ENCODE measurements around the gene ITGA2B. TPM values are rescaled to one million over a fixed set of nuclear protein-coding genes. Genes with fewer than 3 reads are reported as not detected.

ITGA2B gene
- total and polyA plus RNA-seq, 10 of the 15 experiments (the other 5 are each of a cell fraction or from before 2014, with no cell fraction given) = 0.04 to 0.51 (median 0.21) TPM; not detected in 1

DNA sequence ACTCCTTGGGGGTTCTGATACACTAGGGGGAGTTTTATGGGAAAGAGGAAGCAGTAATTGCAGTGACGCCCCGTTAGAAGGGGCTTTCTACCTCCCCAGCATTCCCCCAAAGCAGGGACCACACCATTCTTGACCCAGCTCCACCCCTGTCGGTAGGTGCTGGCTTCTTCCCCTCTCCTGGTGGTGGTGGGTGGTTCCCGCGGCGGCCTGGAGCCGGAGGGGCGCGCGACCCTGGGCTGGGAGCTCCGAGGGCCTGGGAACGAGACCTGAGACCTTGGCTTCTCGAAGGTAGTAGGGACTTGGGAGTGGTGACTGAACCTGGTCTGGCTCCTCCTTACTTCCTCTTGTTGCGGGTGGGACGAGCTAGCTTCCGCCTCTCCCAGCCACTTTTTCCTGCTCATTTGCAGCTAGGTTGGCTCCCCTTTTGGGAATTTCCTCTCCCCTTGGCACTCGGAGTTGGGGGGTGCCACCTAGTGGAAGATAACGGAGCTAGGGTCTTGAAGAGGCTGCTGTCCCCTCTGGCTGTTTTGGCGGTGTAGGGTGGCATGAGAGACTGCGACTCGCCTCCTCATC, 43.9 kb downstream of the ITGA2B start (continued):
- TF ChIP-seq RAD51 (IDR thresholded peaks at IDR 0.05) = no peak
- no peak for TF ChIP-seq ZNF622 (IDR thresholded peaks at IDR 0.05)
- TF ChIP-seq, protein P1, sequence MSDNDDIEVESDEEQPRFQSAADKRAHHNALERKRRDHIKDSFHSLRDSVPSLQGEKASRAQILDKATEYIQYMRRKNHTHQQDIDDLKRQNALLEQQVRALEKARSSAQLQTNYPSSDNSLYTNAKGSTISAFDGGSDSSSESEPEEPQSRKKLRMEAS (IDR thresholded peaks at IDR 0.05; ENCODE audit: low read depth, low read length) = no peak
- TF ChIP-seq ZZZ3 (IDR thresholded peaks at IDR 0.05; ENCODE audit: control insufficient read depth, insufficient read length, low read depth) = no peak
- TF ChIP-seq PAX5 (IDR thresholded peaks at IDR 0.05; ENCODE audit: borderline replicate concordance, low read depth, low read length) = no peak
- no peak for TF ChIP-seq CHD4 (IDR thresholded peaks at IDR 0.05)
- TF ChIP-seq ZSCAN29 (IDR thresholded peaks at IDR 0.05) = no peak
- TF ChIP-seq NFIC (IDR thresholded peaks at IDR 0.05; ENCODE audit: low read depth, low read length) = no peak
- TF ChIP-seq MYC (IDR thresholded peaks at IDR 0.05; ENCODE audit: insufficient read depth, insufficient read length, insufficient replicate concordance, low read length, severe bottlenecking) = no peak
- TF ChIP-seq EGR1 (IDR thresholded peaks at IDR 0.05; ENCODE audit: borderline replicate concordance in 1 of 2, low read depth in 2 of 2, low read length in 2 of 2) = no peak
- 0 out of 2 replicates have a peak, but pooled peaks have one; percentile 24 for TF ChIP-seq ZNF207 (IDR thresholded peaks at IDR 0.05; ENCODE audit: borderline replicate concordance)
- TF ChIP-seq KAT2A (conservative IDR thresholded peaks at IDR 0.05; ENCODE audit: control insufficient read depth, low read depth, low read length) = no peak
- TF ChIP-seq MTA2 (IDR thresholded peaks at IDR 0.05; ENCODE audit: low read depth) = no peak
- TF ChIP-seq, protein P2, sequence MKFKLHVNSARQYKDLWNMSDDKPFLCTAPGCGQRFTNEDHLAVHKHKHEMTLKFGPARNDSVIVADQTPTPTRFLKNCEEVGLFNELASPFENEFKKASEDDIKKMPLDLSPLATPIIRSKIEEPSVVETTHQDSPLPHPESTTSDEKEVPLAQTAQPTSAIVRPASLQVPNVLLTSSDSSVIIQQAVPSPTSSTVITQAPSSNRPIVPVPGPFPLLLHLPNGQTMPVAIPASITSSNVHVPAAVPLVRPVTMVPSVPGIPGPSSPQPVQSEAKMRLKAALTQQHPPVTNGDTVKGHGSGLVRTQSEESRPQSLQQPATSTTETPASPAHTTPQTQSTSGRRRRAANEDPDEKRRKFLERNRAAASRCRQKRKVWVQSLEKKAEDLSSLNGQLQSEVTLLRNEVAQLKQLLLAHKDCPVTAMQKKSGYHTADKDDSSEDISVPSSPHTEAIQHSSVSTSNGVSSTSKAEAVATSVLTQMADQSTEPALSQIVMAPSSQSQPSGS (IDR thresholded peaks at IDR 0.05; ENCODE audit: low read length) = no peak
- TF ChIP-seq, protein P3, sequence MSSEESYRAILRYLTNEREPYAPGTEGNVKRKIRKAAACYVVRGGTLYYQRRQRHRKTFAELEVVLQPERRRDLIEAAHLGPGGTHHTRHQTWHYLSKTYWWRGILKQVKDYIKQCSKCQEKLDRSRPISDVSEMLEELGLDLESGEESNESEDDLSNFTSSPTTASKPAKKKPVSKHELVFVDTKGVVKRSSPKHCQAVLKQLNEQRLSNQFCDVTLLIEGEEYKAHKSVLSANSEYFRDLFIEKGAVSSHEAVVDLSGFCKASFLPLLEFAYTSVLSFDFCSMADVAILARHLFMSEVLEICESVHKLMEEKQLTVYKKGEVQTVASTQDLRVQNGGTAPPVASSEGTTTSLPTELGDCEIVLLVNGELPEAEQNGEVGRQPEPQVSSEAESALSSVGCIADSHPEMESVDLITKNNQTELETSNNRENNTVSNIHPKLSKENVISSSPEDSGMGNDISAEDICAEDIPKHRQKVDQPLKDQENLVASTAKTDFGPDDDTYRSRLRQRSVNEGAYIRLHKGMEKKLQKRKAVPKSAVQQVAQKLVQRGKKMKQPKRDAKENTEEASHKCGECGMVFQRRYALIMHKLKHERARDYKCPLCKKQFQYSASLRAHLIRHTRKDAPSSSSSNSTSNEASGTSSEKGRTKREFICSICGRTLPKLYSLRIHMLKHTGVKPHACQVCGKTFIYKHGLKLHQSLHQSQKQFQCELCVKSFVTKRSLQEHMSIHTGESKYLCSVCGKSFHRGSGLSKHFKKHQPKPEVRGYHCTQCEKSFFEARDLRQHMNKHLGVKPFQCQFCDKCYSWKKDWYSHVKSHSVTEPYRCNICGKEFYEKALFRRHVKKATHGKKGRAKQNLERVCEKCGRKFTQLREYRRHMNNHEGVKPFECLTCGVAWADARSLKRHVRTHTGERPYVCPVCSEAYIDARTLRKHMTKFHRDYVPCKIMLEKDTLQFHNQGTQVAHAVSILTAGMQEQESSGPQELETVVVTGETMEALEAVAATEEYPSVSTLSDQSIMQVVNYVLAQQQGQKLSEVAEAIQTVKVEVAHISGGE (CRISPR knock-in tag; IDR thresholded peaks at IDR 0.05) = no peak
- no peak for TF ChIP-seq NFYB (IDR thresholded peaks at IDR 0.05; ENCODE audit: insufficient read depth, low read depth, low read length)
- TF ChIP-seq CREM (IDR thresholded peaks at IDR 0.05; ENCODE audit: low read depth) = no peak
- no peak for TF ChIP-seq CEBPB (IDR thresholded peaks at IDR 0.05; ENCODE audit: borderline replicate concordance in 1 of 2, low read depth in 2 of 2, low read length in 2 of 2)
- TF ChIP-seq TCF3 (IDR thresholded peaks at IDR 0.05; ENCODE audit: borderline replicate concordance, insufficient read depth, low read depth, low read length) = no peak
- TF ChIP-seq IKZF1 (conservative IDR thresholded peaks at IDR 0.05) = peak; percentile 88
- TF ChIP-seq, protein P4, sequence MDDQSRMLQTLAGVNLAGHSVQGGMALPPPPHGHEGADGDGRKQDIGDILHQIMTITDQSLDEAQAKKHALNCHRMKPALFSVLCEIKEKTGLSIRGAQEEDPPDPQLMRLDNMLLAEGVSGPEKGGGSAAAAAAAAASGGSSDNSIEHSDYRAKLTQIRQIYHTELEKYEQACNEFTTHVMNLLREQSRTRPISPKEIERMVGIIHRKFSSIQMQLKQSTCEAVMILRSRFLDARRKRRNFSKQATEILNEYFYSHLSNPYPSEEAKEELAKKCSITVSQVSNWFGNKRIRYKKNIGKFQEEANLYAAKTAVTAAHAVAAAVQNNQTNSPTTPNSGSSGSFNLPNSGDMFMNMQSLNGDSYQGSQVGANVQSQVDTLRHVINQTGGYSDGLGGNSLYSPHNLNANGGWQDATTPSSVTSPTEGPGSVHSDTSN (IDR thresholded peaks at IDR 0.05; ENCODE audit: insufficient replicate concordance, low read depth, low read length) = no peak
- peak; percentile 74 to 77 for TF ChIP-seq IKZF2 (IDR thresholded peaks at IDR 0.05)
- TF ChIP-seq, protein P5, sequence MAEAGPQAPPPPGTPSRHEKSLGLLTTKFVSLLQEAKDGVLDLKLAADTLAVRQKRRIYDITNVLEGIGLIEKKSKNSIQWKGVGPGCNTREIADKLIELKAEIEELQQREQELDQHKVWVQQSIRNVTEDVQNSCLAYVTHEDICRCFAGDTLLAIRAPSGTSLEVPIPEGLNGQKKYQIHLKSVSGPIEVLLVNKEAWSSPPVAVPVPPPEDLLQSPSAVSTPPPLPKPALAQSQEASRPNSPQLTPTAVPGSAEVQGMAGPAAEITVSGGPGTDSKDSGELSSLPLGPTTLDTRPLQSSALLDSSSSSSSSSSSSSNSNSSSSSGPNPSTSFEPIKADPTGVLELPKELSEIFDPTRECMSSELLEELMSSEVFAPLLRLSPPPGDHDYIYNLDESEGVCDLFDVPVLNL (IDR thresholded peaks at IDR 0.05; ENCODE audit: low read depth, low read length) = no peak
- TF ChIP-seq RAD21 (IDR thresholded peaks at IDR 0.05; ENCODE audit: insufficient read depth, low read depth, low read length) = peak; percentile 75

Data from GM12878 (cell line).